C4-2B (cell line): ENCODE measurements around the gene VCAN.

ENCODE experiments used
- H3K27ac ChIP-seq: fragments of 450-650 bp; 2 replicates; pipeline ENCODE4 v1.5.1; 2017
- CTCF ChIP-seq: fragments of 450-650 bp; conservative IDR thresholded peaks from 2 replicates; pipeline ENCODE4 v1.5.1; 2017; ENCODE audit warnings: mild to moderate bottlenecking
- ZFX ChIP-seq: fragments of 450-650 bp; IDR thresholded peaks from 2 replicates; pipeline ENCODE4 v1.6.1; 2017

VCAN gene

GRCh38 chr5:83447533-83447932 is 24.0 kb upstream of the VCAN start:
- H3K27ac ChIP-seq, result no peak overlapping the region
- TF ChIP-seq CTCF (no peak), ZFX (no peak)

- no peak overlapping the region for H3K27ac ChIP-seq
- TF ChIP-seq ZFX, result no peak
- TF ChIP-seq CTCF, result no peak
These were observed 21.2 kb upstream of the VCAN start for GRCh38 chr5:83450183-83450966.

- TF ChIP-seq CTCF (no peak), ZFX (no peak)
These were observed 20.6 kb upstream of the VCAN start for GRCh38 chr5:83450967-83451248.

GRCh38 chr5:83451955-83452354 is 19.6 kb upstream of the VCAN start:
- no peak for TF ChIP-seq ZFX
- no peak for TF ChIP-seq CTCF
- H3K27ac ChIP-seq, result no peak overlapping the region

More at GRCh38 chr5:83450967-83451248, 20.6 kb upstream of the VCAN start:
- no peak overlapping the region for H3K27ac ChIP-seq

DNA sequence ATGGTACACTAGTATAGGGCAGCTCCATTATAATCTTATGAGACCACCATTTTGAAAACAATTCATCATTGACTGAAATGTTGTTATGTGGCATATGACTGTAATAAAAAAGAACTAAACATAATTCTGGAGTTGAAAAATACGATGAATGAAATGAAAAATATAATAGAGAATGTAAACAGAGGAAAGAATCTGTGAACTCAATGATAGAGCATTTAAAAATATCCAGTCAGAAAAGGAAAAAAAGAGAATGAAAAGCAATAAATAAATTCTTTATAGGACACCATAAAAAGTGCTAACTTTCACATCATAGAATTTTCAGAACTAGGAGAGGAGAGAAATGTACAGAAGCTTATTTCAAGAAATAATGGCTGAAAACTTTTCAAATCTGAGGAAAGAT is 17.6 kb upstream of the VCAN start:
- TF ChIP-seq ZFX (no peak), CTCF (no peak)
- H3K27ac ChIP-seq, result no peak overlapping the region

GRCh38 chr5:83464261-83464660 is 7.3 kb upstream of the VCAN start:
- H3K27ac ChIP-seq, result no peak overlapping the region
- TF ChIP-seq CTCF (no peak), ZFX (no peak)

- TF ChIP-seq CTCF (0 out of 2 replicates have a peak, but pooled peaks have one; percentile 8), ZFX (no peak)
- H3K27ac ChIP-seq, result no peak overlapping the region
These were observed 4.0 kb upstream of the VCAN start for GRCh38 chr5:83467371-83468035.
